Upper lobe of right lung (tissue), 1 donor: Measurements from ENCODE around the gene SEC23A. TPM values are rescaled to one million over a fixed set of nuclear protein-coding genes. Genes with fewer than 3 reads are reported as not detected.
"Not testable (repeated sequence)": the region's sequence is repeated elsewhere in the genome, so short reads cannot be mapped to it uniquely, and the experiment has no call there.

Experiments
- ATAC-seq: fragments of 200-7000 bp; cut with Tn5 transposase; one replicate; pipeline ENCODE4 v1.9.1; 2020; ENCODE audit warnings: mild to moderate bottlenecking, moderate library complexity
- DNase-seq: peaks from one replicate; pipeline ENCODE4 v3.0.0-alpha.2; 2020
- H3K27ac ChIP-seq: fragments of 200-600 bp; one replicate; pipeline ENCODE4 v1.8.0; 2022
- H3K27me3 ChIP-seq: fragments of 200-600 bp; one replicate; pipeline ENCODE4 v1.8.0; 2022; ENCODE audit warnings: mild to moderate bottlenecking
- H3K36me3 ChIP-seq: fragments of 200-600 bp; one replicate; pipeline ENCODE4 v1.8.0; 2022
- H3K4me1 ChIP-seq: fragments of 200-600 bp; one replicate; pipeline ENCODE4 v1.8.0; 2022
- H3K4me3 ChIP-seq: fragments of 200-600 bp; one replicate; pipeline ENCODE4 v1.8.0; 2022; ENCODE audit warnings: mild to moderate bottlenecking
- H3K9me3 ChIP-seq: fragments of 200-600 bp; one replicate; pipeline ENCODE4 v1.8.0; 2022
- intact Hi-C: fragments of 100-400 bp; cut with DNase I; formaldehyde crosslinking; loops from one replicate; pipeline ENCODE4 v1.11.0; 2022
- total RNA-seq: library from RNA; stranded (reverse); fragmentation: NEBNext Ultra II Directional; extraction: Animal tissue kit (Norgen Biotek cat#: 25700); gene quantifications from one replicate; pipeline ENCODE4 v1.2.1, GENCODE V29; 2021
- TF ChIP-seq, protein P1 (sequence below): fragments of 200-600 bp; IDR thresholded peaks from one replicate; pipeline ENCODE4 v1.8.0; 2022; ENCODE audit warnings: antibody characterized with exemption
- donor health status: DM: no; HTN: yes; CAD: no; lungs with severe emphysema.

SEC23A gene
- total RNA-seq, 1 donor from 2014 or later: 61.0 TPM

DNA sequence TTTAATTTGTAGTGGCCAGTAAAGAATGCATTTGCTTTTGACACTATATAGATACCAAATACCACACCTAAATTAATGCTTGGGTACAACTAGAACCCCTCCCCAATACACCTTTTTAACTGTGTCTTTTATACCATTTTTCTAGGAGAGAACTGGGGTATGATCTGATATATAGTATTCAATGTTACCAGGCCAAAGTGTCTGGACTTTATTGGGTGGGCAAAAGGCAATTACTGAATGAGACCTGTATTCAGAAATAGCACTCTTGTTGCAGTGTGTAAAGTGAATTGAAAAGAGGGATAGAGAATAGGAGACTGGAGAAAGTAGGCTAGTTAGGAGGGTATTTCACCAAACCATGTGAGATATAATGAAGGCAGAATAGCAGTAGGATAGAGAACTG lies 74.4 kb downstream of the SEC23A start:
- Histone ChIP-seq H3K9me3 (no peaks in the 10 kb centered on the region), H3K4me3 (no peak overlapping the region), H3K36me3 (peaks cover 39% of the 10 kb centered on the region), H3K27ac (no peak overlapping the region), H3K27me3 (no peaks in the 10 kb centered on the region), H3K4me1 (no peaks in the 10 kb centered on the region)
- DNase-seq (no peak), ATAC-seq (no peak)
- intact Hi-C loops: no loop called here
- TF ChIP-seq, protein P1, sequence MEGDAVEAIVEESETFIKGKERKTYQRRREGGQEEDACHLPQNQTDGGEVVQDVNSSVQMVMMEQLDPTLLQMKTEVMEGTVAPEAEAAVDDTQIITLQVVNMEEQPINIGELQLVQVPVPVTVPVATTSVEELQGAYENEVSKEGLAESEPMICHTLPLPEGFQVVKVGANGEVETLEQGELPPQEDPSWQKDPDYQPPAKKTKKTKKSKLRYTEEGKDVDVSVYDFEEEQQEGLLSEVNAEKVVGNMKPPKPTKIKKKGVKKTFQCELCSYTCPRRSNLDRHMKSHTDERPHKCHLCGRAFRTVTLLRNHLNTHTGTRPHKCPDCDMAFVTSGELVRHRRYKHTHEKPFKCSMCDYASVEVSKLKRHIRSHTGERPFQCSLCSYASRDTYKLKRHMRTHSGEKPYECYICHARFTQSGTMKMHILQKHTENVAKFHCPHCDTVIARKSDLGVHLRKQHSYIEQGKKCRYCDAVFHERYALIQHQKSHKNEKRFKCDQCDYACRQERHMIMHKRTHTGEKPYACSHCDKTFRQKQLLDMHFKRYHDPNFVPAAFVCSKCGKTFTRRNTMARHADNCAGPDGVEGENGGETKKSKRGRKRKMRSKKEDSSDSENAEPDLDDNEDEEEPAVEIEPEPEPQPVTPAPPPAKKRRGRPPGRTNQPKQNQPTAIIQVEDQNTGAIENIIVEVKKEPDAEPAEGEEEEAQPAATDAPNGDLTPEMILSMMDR: no peak

DNA sequence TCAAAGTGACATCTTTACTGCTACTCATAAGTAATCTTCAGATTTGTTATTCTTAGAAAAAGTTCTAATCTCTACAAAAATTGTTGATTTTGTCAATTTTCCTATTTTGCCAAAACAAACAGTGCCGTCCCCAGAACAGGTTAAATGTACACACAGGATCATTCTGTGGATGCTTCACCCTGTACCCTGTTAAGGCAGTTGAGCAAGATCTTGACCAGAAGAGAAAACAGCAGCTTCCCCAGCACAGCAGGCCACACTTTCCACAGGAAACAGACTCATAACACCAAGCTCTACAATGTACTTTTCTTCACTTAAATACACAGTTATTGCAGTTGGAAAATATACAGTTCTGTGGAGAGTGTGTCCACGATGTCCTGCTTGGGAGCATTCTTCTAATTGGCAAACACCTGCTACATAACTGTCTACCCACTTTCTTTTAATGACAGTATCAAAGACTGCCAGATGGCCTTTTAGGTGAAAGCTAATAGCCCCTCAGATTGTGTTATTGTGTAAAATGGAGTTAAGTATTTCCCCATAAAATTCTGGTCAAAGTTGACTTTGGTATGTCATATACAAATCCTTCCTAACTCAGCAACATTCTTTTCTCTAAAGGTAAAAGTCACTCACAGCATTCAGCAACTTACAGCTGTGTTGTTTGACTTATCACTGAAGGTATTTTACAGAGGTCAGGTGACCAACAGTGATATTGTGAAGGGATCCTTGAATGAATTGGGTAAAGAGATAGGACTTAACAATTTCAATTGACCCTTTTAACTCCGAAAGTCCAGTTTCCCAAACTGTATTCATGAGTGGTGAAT lies 77.0 kb downstream of the SEC23A start:
- Histone ChIP-seq H3K27ac (no peak overlapping the region), H3K36me3 (peaks cover 13% of the 10 kb centered on the region), H3K4me1 (no peaks in the 10 kb centered on the region), H3K9me3 (no peaks in the 10 kb centered on the region), H3K4me3 (no peak overlapping the region), H3K27me3 (no peaks in the 10 kb centered on the region)
- intact Hi-C loops: no loop called here
- ATAC-seq (peak; percentile 44), DNase-seq (no peak)
- TF ChIP-seq, protein P1: no peak

DNA sequence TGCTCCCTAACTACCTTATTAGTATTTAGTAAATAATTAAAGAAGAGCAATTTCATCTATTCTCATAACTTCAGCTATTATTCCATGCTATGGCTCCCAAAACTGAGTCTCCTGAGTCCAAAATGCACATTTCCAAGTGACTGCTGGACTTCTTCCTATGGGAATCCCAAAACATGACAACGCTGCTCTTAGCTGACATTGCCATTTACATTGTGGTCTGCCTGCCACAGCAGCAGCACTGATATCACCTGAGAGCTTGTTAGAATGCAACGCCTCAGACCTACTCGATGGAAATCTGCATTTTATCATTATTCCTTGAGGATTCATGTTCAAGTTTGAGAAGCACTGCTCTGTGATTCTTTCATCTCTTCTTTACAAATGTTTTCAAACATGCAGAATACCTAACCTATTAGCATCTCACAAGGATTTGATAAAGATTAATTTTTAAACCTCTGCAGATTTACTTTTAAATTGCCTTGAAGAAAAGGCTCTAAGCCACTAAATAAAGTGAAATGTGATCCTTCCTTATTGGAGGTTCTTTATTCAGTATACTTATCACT lies 77.7 kb downstream of the SEC23A start:
- no peaks in the 10 kb centered on the region for H3K4me1 ChIP-seq
- peaks cover 9% of the 10 kb centered on the region for H3K36me3 ChIP-seq
- no peak overlapping the region for H3K4me3 ChIP-seq
- TF ChIP-seq, protein P1: no peak
- DNase-seq (no peak), ATAC-seq (no peak)
- no peaks in the 10 kb centered on the region for H3K27me3 ChIP-seq
- no peaks in the 10 kb centered on the region for H3K9me3 ChIP-seq
- H3K27ac ChIP-seq: no peak overlapping the region
- intact Hi-C loops: no loop called here

DNA sequence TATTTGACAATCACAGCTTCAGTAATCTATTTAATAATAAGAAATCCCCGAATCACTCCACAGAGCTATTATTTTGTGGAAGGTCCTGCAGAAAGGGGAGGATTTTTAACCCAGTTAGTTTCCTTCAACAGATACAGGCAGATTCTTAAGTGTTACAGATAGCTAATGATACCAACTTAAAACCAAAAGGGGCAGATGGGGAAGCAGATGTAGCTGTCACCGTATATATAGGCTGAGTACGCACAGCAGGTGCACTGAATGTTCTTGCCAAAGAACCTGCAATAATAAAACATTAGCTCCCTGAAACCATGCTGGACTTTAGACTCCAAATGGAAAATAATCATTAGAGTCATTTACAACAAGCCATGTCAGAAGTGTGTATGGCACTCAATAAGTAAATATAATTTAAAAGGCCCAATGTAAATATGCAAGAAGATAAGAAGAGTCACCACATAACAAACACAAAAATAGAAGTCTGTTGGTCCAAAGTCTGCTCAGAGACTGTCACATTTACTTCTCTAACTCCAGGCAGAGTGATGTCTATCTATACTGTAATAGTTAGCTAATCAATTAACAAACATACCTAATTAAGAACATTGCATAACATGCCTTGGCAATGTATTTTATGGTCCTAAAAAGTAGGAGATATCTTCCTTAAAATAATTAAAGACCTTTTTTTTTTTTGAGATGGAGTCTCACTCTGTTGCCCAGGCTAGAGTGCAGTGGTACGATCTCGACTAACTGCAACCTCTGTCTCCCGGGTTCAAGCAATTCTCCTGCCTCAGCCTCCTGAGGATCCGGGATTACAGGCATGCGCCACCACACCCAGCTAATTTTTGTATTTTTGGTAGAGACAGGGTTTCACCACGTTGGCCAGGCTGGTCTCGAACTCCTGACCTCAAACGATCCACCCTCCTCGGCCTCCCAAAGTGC lies 78.8 kb downstream of the SEC23A start:
- TF ChIP-seq, protein P1: no peak
- H3K4me1 ChIP-seq: no peaks in the 10 kb centered on the region
- H3K4me3 ChIP-seq: no peak overlapping the region
- intact Hi-C loops: no loop called here
- ATAC-seq (no peak), DNase-seq (no peak)
- H3K36me3 ChIP-seq: no peaks in the 10 kb centered on the region
- no peaks in the 10 kb centered on the region for H3K9me3 ChIP-seq
- H3K27me3 ChIP-seq: no peaks in the 10 kb centered on the region
- no peak overlapping the region for H3K27ac ChIP-seq

DNA sequence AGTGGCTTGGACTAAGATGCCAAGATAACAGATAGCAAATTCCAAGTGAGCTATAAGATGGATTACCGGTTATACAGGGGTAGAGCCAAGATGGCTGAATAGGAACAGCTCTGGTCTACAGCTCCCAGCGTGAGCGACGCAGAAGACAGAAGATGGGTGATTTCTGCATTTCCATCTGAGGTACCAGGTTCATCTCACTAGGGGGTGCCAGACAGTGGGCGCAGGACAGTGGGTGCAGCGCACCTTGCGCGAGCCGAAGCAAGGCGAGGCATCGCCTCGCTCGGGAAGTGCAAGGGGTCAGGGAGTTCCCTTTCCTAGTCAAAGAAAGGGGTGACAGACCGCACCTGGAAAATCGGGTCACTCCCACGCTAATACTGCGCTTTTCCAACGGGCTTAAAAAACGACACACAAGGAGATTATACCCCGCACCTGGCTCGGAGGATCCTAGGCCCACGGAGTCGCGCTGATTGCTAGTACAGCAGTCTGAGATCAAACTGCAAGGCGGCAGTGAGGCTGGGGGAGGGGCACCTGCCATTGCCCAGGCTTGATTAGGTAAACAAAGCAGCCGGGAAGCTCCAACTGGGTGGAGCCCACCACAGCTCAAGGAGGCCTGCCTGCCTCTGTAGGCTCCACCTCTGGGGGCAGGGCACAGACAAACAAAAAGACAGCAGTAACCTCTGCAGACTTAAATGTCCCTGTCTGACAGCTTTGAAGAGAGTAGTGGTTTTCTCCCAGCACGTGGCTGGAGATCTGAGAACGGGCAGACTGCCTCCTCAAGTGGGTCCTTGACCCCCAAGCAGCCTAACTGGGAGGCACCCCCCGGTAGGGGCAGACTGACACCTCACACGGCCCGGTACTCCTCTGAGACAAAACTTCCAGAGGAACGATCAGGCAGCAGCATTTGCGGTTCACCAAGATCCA lies 85.7 kb downstream of the SEC23A start:
- H3K36me3 ChIP-seq, H3K27ac ChIP-seq, H3K27me3 ChIP-seq, DNase-seq, ATAC-seq, H3K4me3 ChIP-seq, H3K9me3 ChIP-seq, H3K4me1 ChIP-seq: not testable (repeated sequence)
- intact Hi-C loops: loop anchor here (10.0 kb wide), 1 partner anchor 293 kb away; no protein-coding TSS in a partner anchor
